Measurements from ENCODE around the gene PPP1R12C.
A peak's percentile ranks its signal among the peaks of the same experiment; 100 is the strongest.

The PPP1R12C gene

GRCh38 chr19:55088543-55089341, 28.7 kb downstream of the PPP1R12C start:
- DNase-seq: peak; percentile 83

GRCh38 chr19:55088021-55088451, 29.4 kb downstream of the PPP1R12C start:
- DNase-seq: no peak

- DNase-seq: no peak
Observed at GRCh38 chr19:55087542-55087901, 29.9 kb downstream of the PPP1R12C start.

- no peak for DNase-seq
Observed at GRCh38 chr19:55086730-55087541, 30.5 kb downstream of the PPP1R12C start.

GRCh38 chr19:55085923-55086715, 31.3 kb downstream of the PPP1R12C start:
- no peak for DNase-seq

- no peak for DNase-seq
Observed at GRCh38 chr19:55084416-55084815, 33.0 kb downstream of the PPP1R12C start.

- no peak for DNase-seq
Observed at GRCh38 chr19:55083004-55083850, 34.2 kb downstream of the PPP1R12C start.

GRCh38 chr19:55082020-55082851, 35.2 kb downstream of the PPP1R12C start:
- no peak for DNase-seq

GRCh38 chr19:55081770-55082019, 35.7 kb downstream of the PPP1R12C start:
- no peak for DNase-seq

- peak; percentile 86 for DNase-seq
Observed at GRCh38 chr19:55080968-55081769, 36.3 kb downstream of the PPP1R12C start.

GRCh38 chr19:55080121-55080967, 37.1 kb downstream of the PPP1R12C start:
- no peak for DNase-seq

GRCh38 chr19:55079400-55080038, 37.9 kb downstream of the PPP1R12C start:
- DNase-seq: no peak

- no peak for DNase-seq
Observed at GRCh38 chr19:55078996-55079395, 38.4 kb downstream of the PPP1R12C start.

GRCh38 chr19:55077106-55077505, 40.3 kb downstream of the PPP1R12C start:
- DNase-seq: no peak

- DNase-seq: no peak
Observed at GRCh38 chr19:55076321-55076720, 41.1 kb downstream of the PPP1R12C start.

- no peak for DNase-seq
Observed at GRCh38 chr19:55075371-55075998, 42.0 kb downstream of the PPP1R12C start, which contains the start of gene EPS8L1. TSS of gene EPS8L1 (plus strand) at chr19:55075869. CDS start at chr19:55076445, 576 bp downstream.

GRCh38 chr19:55071913-55072312, 45.5 kb downstream of the PPP1R12C start:
- DNase-seq: no peak

- no peak for DNase-seq
Observed at GRCh38 chr19:55071129-55071502, 46.3 kb downstream of the PPP1R12C start.
